Erythroblast (primary cell): ENCODE data around the gene NEXN.

Experiments
- DNase-seq, 2 experiments: peaks; one replicate each; lab custom pipeline; 2025; lab: John Stamatoyannopoulos, UW
- GATA1 ChIP-seq: IDR thresholded peaks from 2 replicates; pipeline ENCODE4 v1.6.1; 2011; ENCODE audit warnings: low read depth, mild to moderate bottlenecking, control low read depth, low read length, moderate library complexity
- POLR2A ChIP-seq: IDR thresholded peaks from 2 replicates; pipeline ENCODE4 v1.6.1; 2011; ENCODE audit warnings: mild to moderate bottlenecking, low read length

NEXN gene

GRCh38 chr1:77888081-77888780 lies at the start of gene NEXN:
TSS of gene NEXN (plus strand) at chr1:77888624. CDS start at chr1:77916107, 27,483 bp downstream.
- DNase-seq, result peak; percentile 53 to 60

GRCh38 chr1:77841574-77841973 lies 46.9 kb upstream of the NEXN start:
- TF ChIP-seq POLR2A (no peak), GATA1 (no peak)

More at GRCh38 chr1:77888081-77888780, at the start of gene NEXN:
- TF ChIP-seq POLR2A, result no peak
- no peak for TF ChIP-seq GATA1

GRCh38 chr1:77845951-77846350 lies 42.5 kb upstream of the NEXN start:
- DNase-seq, result no peak
- no peak for TF ChIP-seq POLR2A
- TF ChIP-seq GATA1, result no peak

More at GRCh38 chr1:77841574-77841973, 46.9 kb upstream of the NEXN start:
- DNase-seq, result no peak

DNA sequence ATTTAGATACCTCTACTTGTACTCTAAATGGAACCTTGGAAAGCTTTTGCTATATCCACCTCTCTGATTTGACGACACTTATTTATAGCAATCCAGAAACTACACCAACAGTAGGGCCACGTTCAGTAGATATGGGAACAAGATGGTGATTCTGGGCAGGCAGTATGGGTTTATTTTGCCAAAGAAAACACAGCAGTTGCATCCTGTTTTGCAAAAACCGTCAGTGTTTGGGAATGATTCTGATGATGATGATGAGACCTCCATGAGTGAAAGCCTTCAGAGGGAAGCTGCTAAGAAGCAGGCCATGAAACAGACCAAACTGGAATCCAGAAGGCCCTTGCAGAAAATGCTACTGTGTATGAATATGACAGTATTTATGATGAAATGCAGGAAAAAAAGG lies 41.5 kb upstream of the NEXN start:
- no peak for DNase-seq

GRCh38 chr1:77847621-77848080 lies 40.8 kb upstream of the NEXN start:
- TF ChIP-seq GATA1 (no peak), POLR2A (no peak)
- DNase-seq, result no peak

More for the DNA sequence above, 41.5 kb upstream of the NEXN start:
- TF ChIP-seq GATA1 (no peak), POLR2A (no peak)

DNA sequence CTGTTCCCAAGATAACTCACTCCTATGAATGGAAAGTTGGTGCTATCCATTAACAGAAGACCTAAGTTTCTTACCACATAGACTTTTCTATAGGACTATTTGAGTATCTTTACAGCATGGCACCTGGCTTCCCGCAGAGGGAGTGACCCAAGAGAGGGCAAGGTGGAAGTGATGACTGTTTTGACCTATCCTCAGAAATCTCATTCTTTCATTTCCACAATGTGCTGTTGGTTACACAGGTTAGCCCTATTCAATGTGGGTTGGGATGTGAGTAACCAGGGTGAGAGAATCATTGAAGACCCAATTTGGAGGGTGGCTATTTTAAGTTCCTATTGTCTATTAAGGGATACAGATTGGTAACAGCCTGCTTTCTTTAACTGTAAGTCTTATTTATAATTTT lies 38.3 kb upstream of the NEXN start:
- TF ChIP-seq POLR2A (no peak), GATA1 (no peak)

GRCh38 chr1:77857552-77857951 lies 30.9 kb upstream of the NEXN start:
- TF ChIP-seq GATA1, result no peak
- TF ChIP-seq POLR2A, result no peak
- no peak for DNase-seq

More for the DNA sequence above, 38.3 kb upstream of the NEXN start:
- DNase-seq, result no peak

GRCh38 chr1:77858725-77859124 lies 29.7 kb upstream of the NEXN start:
- no peak for DNase-seq
- TF ChIP-seq POLR2A (no peak), GATA1 (no peak)

GRCh38 chr1:77859248-77859647 lies 29.2 kb upstream of the NEXN start:
- TF ChIP-seq GATA1 (no peak), POLR2A (no peak)
- no peak for DNase-seq

- DNase-seq, result no peak
Observed at GRCh38 chr1:77866296-77866695, 22.1 kb upstream of the NEXN start.

DNA sequence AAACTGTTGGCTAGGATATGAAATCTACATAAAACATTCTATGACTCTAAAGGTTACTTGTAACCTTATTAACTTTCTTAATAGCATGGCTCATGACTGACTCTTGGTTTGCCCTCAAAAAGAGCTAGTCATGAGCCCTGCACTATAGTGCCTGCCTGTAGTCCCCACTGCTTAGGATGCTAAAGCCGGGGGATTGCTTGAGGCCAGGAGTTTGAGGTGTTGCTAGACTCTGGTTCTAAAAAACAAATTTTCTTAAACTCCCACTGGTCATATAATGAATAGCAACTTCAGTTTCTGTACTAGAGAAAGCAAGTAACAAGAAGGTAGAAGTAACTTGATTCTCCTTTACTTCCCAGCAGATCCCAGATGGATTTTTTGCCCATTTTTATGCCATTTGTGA lies 15.8 kb upstream of the NEXN start:
- TF ChIP-seq GATA1 (no peak), POLR2A (no peak)
- DNase-seq, result no peak

More at GRCh38 chr1:77866296-77866695, 22.1 kb upstream of the NEXN start:
- TF ChIP-seq GATA1 (no peak), POLR2A (no peak)

- TF ChIP-seq POLR2A, result no peak
- DNase-seq, result no peak
Observed at GRCh38 chr1:77873461-77873860, 15.0 kb upstream of the NEXN start.

DNA sequence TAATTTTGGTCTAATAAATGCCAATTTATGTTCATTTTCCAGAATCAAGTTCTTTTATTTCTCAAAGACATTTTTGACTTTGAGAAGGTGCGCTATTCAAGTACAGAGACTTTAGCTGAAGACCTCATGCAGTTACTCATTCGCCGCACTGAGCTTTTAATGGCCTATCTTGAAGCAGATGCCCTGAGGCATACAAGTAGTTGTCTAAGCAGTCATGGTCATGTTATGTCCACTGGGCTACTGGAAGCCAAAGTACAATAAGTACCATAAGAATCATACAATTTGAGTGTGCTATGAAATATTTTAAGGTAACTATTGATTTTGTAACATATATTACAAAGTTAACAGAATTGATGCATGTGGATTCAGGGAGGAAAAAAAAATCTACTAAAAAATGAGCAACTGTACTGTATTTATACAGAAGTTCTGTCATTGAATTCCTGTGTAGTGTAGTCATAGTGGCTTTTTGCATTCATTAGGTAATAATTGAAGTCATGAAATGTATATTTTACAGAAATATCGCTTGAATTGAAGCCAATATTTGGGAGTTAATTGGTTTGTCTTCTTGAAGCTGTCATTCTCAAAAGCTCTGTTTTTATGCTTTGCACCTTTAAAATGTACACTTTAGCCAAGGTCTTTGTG lies 13.5 kb upstream of the NEXN start:
- no peak for DNase-seq
- TF ChIP-seq GATA1 (no peak), POLR2A (no peak)

DNA sequence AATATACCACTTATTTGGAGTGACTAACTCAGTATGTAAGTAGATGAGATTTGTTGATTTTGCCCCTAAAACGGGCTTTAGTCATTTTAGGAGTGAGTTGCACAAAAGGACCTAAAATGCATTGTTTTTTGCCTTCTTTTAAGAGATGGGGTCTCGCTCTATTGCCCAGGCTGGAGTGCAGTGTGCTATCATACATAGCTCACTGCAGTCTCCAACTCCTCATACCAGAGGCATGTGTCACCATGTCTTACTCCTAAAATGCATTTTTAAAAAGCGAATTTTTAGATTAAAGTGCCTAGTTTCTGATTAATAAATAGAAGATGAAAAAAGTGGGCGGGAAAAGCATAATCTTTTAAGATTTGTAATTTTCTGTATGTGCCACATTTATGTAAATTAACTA lies 11.5 kb upstream of the NEXN start:
- DNase-seq, result no peak
- no peak for TF ChIP-seq POLR2A
- TF ChIP-seq GATA1, result no peak
